Aorta (tissue), 5 donors: ENCODE results near the gene CORO2A. TPM values are rescaled to one million over a fixed set of nuclear protein-coding genes. Genes with fewer than 3 reads are reported as not detected.

Source experiments
- ATAC-seq: fragments of 200-7000 bp; cut with Tn5 transposase; one replicate; pipeline ENCODE4 v1.9.1; 2022; ENCODE audit warnings: moderate library complexity; ENCODE audit not compliant: low FRiP score
- DNase-seq, 2 donors: peaks; one replicate each; pipeline ENCODE4 v3.0.0-alpha.2; 2020
- H3K27ac ChIP-seq, 2 donors: one replicate each; pipeline ENCODE4 v1.5.1; 2013; ENCODE audit warnings: low read length in 2 of 2, mild to moderate bottlenecking in 2 of 2, moderate library complexity in 2 of 2, control low read depth in 1 of 2, inconsistent platforms in 1 of 2, low read depth in 1 of 2
- H3K27me3 ChIP-seq, 2 donors: one replicate each; pipeline ENCODE4 v1.6.1; 2013; ENCODE audit warnings: control low read depth in 1 of 2, low read length in 1 of 2, mild to moderate bottlenecking in 1 of 2, moderate library complexity in 1 of 2; ENCODE audit not compliant: insufficient read depth in 2 of 2, control insufficient read depth in 1 of 2
- H3K36me3 ChIP-seq, 2 donors: one replicate each; pipeline ENCODE4 v1.6.1; 2013; ENCODE audit warnings: control low read depth in 1 of 2, low read length in 1 of 2, mild to moderate bottlenecking in 1 of 2; ENCODE audit not compliant: insufficient read depth in 2 of 2, control insufficient read depth in 1 of 2
- H3K4me1 ChIP-seq, 2 donors: one replicate each; pipeline ENCODE4 v1.6.1; 2013; ENCODE audit warnings: low read length in 2 of 2, control low read depth in 1 of 2, mild to moderate bottlenecking in 1 of 2, moderate library complexity in 1 of 2; ENCODE audit not compliant: insufficient read depth in 2 of 2, control insufficient read depth in 1 of 2
- H3K4me3 ChIP-seq, 2 donors: one replicate each; pipeline ENCODE4 v1.5.1; 2013; ENCODE audit warnings: low read length in 2 of 2, control low read depth in 1 of 2, mild to moderate bottlenecking in 1 of 2
- H3K9me3 ChIP-seq: one replicate; pipeline ENCODE4 v1.6.1; 2013; ENCODE audit warnings: mild to moderate bottlenecking, low read length; ENCODE audit not compliant: control insufficient read depth
- WGBS, 2 donors: extraction: QIAGEN DNeasy Blood & Tissue Kit; methylation state at CpG; one replicate each; pipeline ENCODE4 v1.1.7; 2013; 5-methylcytosine and 5-hydroxymethylcytosine counted together
- intact Hi-C, 2 donors: fragments of 100-400 bp; cut with DNase I; formaldehyde crosslinking; loops; one replicate each; pipeline versions ENCODE4 v1.14.2 to v1.15.0; 2022
- polyA plus RNA-seq, 2 donors: library from polyadenylated mRNA; stranded (reverse); fragments of 200-250 nt; gene quantifications; one replicate each; pipeline ENCODE4 v1.2.3, GENCODE V29; 2013
- total RNA-seq, 2 donors: library from RNA; stranded (reverse); fragmentation: NEBNext Ultra II Directional; extraction: Animal tissue kit (Norgen Biotek cat#: 25700); gene quantifications; one replicate each; pipeline ENCODE4 v1.2.1, GENCODE V29; 2021
- donor health status: healthy with polysubstance abuse.
- donor health status: Bipolar disorder and iron deficiency.
- donor health status: DM: no; HTN: no; CAD: no.
- donor health status: DM: no; HTN: no; CAD: no.
- donor health status: DM: yes; HTN: yes; CAD: no.

CORO2A gene
- total and polyA plus RNA-seq, 4 donors: 0.31 to 8.3 (median 2.6) TPM

DNA sequence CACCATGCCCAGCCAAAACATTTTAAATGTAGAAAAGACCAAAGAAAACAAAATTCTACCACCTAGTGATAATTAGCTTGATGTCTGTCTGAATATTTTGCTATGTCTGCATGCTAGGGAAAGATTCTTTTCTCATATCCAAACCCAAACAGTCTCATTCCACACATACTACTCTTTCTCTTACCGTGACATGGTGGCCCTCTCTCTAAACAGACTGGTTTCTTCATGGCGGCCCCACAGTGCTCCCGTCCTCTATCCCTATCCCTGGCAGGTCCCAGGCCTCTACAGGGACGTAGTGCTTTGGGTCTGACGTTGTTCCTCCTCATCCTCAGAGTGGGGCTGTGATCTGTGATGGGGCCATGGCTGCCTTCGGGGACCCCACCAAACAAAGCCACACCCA is 8.1 kb downstream of the CORO2A start:
- intact Hi-C loops: no loop called here
- Histone ChIP-seq H3K27ac (no peak overlapping the region), H3K4me3 (no peak overlapping the region), H3K36me3 (no peaks in the 10 kb centered on the region), H3K9me3 (no peaks in the 10 kb centered on the region), H3K27me3 (peaks cover 0 to 2% of the 10 kb centered on the region in 2 donors), H3K4me1 (no peaks in the 10 kb centered on the region)
- 79 to 86% methylated on average over 6 of the region's 6 CpGs for WGBS, 2 donors
- no peak for DNase-seq
- ATAC-seq: no peak

GRCh38 chr9:98182889-98183599 is 9.4 kb downstream of the CORO2A start:
- intact Hi-C loops: no loop called here
- H3K36me3 ChIP-seq: no peaks in the 10 kb centered on the region
- H3K4me1 ChIP-seq: no peaks in the 10 kb centered on the region
- WGBS, 2 donors: 89 to 90% methylated on average over 9 of the region's 9 CpGs
- no peak overlapping the region for H3K4me3 ChIP-seq
- no peak overlapping the region for H3K27ac ChIP-seq
- H3K27me3 ChIP-seq: peaks cover 0 to 2% of the 10 kb centered on the region in 2 donors
- ATAC-seq: no peak
- H3K9me3 ChIP-seq: no peaks in the 10 kb centered on the region
- DNase-seq: no peak

DNA sequence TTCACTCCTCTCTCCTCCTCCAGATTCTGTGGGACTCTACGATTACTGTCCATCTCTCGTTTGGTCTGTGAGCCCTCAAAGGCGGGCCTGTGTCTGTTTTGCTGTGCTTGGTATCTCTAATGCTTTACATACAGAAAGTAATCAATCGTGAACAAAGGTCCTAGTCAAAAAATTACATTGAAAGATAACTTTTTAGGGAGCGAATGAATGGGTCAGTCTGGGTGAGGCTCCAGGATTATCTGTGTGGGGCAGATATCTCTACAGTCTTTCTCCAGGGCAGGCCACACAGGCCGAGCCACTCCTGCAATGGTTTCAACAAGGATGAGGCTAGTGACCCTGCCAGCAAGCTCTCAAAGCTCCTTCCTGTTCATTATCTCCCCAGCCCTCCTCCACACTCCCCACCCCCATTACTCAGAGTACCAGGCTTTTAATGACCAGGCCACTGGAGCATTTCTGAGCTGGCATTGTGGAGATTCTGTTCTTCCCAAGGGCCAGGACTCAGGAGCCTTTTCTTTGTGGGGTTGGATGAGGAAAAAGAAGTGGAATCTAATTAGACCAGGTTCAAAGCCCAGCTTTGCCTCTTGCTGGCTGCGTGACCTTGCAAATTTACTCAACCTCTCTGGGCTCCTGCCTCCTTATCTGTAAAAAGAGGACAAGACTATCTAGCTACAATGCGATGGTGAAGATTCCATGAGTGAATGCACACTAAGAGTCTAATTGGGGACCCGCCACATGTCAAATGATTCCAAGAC is 10.2 kb downstream of the CORO2A start:
- Histone ChIP-seq H3K4me1 (no peaks in the 10 kb centered on the region), H3K4me3 (no peak overlapping the region), H3K9me3 (no peaks in the 10 kb centered on the region), H3K27ac (no peak overlapping the region), H3K36me3 (no peaks in the 10 kb centered on the region), H3K27me3 (peaks cover 0 to 2% of the 10 kb centered on the region in 2 donors)
- intact Hi-C loops: no loop called here
- no peak for ATAC-seq
- 88 to 89% methylated on average over 9 of the region's 9 CpGs for WGBS, 2 donors
- no peak for DNase-seq

- Histone ChIP-seq H3K4me1 (no peaks in the 10 kb centered on the region), H3K27ac (no peak overlapping the region), H3K9me3 (no peaks in the 10 kb centered on the region), H3K4me3 (no peak overlapping the region), H3K36me3 (no peaks in the 10 kb centered on the region), H3K27me3 (peaks cover 0 to 2% of the 10 kb centered on the region in 2 donors)
- ATAC-seq: no peak
- WGBS, 2 donors: 91 to 92% methylated on average over 5 of the region's 5 CpGs
- intact Hi-C loops: no loop called here
- DNase-seq: no peak
Observed at GRCh38 chr9:98181746-98182068, 10.7 kb downstream of the CORO2A start.

DNA sequence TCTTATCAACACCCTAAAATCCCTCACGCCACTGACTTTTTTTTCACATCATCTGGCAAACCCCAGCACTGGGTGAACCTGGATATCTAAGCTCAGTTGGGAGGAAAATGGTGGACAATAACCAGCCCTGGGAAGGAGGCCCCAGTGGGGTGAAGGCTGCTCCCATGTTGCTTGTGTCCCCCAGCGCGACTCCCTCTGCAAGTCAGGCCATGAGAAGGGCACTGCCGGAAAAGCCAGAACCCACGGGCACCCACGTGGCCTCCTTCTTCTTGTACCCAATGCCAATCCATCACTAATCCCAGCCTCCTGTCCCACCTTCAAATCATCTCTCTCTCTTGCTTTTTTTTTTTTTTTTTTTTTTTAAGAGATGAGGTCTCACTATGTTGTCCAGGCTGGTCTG is 11.4 kb downstream of the CORO2A start:
- H3K27me3 ChIP-seq: peaks cover 0 to 2% of the 10 kb centered on the region in 2 donors
- no peak overlapping the region for H3K4me3 ChIP-seq
- H3K4me1 ChIP-seq: no peaks in the 10 kb centered on the region
- no peak for ATAC-seq
- intact Hi-C loops: no loop called here
- no peak for DNase-seq
- H3K9me3 ChIP-seq: no peaks in the 10 kb centered on the region
- H3K27ac ChIP-seq: no peak overlapping the region
- WGBS, 2 donors: 93 to 94% methylated on average over 6 of the region's 6 CpGs
- H3K36me3 ChIP-seq: no peaks in the 10 kb centered on the region

GRCh38 chr9:98178874-98179850 is 13.3 kb downstream of the CORO2A start:
- intact Hi-C loops: no loop called here
- Histone ChIP-seq H3K27me3 (peaks cover 0 to 2% of the 10 kb centered on the region in 2 donors), H3K36me3 (no peaks in the 10 kb centered on the region), H3K4me3 (no peak overlapping the region), H3K9me3 (no peaks in the 10 kb centered on the region), H3K4me1 (no peaks in the 10 kb centered on the region), H3K27ac (no peak overlapping the region)
- no peak for DNase-seq
- no peak for ATAC-seq
- WGBS, 2 donors: 89 to 91% methylated on average over 16 of the region's 16 CpGs

DNA sequence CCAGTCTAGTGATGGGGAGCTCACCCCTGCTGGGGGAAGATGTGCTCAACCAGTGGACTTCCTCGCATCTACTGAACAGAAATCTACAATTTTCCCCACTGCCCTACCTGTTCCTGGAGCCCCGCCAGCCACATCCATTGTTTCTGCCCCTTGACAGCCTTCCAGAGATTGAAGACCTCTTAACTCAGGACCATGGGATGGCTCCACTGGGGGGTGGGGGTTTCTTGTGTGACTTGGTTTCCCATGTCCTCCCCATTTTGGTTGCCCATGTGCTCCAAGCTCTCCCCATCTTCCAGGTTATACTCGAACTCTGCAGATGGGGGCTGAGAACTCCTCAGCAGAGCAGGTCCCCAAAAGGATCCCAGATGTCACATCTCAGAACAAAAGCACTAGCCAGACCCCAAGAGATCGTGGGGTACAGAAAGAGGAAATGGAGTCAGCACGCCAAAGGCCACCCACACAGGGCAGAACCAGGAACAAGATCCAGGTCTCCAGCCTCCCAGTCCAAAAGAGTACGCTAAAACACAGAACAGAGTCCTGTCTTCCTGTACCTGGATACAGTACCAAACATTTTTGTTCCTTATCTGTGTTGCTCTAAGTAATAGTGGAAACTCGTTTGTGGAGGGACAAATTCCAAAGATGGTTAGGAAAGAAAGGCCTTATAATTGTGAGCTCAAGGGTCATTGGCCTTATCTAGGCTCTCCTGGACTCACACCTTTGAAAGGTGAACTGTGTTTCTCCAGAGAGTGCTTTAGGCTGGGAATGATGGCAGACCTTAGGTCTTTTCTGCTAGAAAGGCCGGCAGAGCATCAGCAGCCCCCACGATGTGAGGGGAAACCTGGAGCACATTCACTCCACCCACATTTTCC is 15.8 kb downstream of the CORO2A start:
- intact Hi-C loops: no loop called here
- Histone ChIP-seq H3K27me3 (peaks cover 0 to 2% of the 10 kb centered on the region in 2 donors), H3K27ac (no peak overlapping the region), H3K4me3 (no peak overlapping the region), H3K9me3 (no peaks in the 10 kb centered on the region), H3K4me1 (no peaks in the 10 kb centered on the region), H3K36me3 (no peaks in the 10 kb centered on the region)
- no peak for ATAC-seq
- no peak for DNase-seq
- WGBS, 2 donors: 77 to 79% methylated on average over 9 of the region's 9 CpGs

DNA sequence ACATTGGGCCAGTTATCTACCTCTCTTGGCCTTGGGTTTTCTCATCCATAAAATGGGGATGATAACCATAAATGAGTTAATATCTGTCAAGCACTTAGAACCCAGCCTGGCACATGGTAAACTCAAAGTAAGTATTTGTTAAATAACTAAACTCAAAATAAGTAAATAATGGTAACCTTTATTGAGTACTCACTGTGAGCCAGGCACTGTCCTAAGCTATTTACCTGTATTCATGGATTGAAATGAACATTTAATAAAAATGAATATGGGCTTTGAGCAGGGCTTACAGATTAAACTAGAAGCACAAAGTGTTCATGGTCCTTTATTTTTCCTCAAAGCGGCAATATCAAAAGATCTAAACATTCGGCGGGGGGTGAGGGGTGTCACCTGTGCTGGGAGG is 16.7 kb downstream of the CORO2A start:
- Histone ChIP-seq H3K9me3 (no peaks in the 10 kb centered on the region), H3K36me3 (no peaks in the 10 kb centered on the region), H3K4me1 (no peaks in the 10 kb centered on the region), H3K27me3 (no peaks in the 10 kb centered on the region), H3K4me3 (no peak overlapping the region), H3K27ac (no peak overlapping the region)
- no peak for ATAC-seq
- no peak for DNase-seq
- intact Hi-C loops: no loop called here
- WGBS, 2 donors: 91 to 97% methylated on average over 3 of the region's 3 CpGs
